Hematopoietic multipotent progenitor cell treated with erythropoietin and hydrocortisone succinate and interleukin-3 and kit ligand, for 6 days (in vitro differentiated cells): Measurements from ENCODE around the gene DNAI2.
"Not testable (repeated sequence)": the region's sequence is repeated elsewhere in the genome, so short reads cannot be mapped to it uniquely, and the experiment has no call there.

Experiments used
- DNase-seq: peaks from one replicate; pipeline ENCODE4 v3.0.0-alpha.2; 2015

Gene DNAI2

GRCh38 chr17:74276541-74277009, 2.5 kb downstream of the DNAI2 start:
- DNase-seq: no peak

GRCh38 chr17:74277935-74278334, 3.9 kb downstream of the DNAI2 start:
- DNase-seq: no peak

- DNase-seq: not testable (repeated sequence)
Observed at GRCh38 chr17:74279617-74280016, 5.6 kb downstream of the DNAI2 start.

GRCh38 chr17:74280093-74280513, 6.1 kb downstream of the DNAI2 start:
- DNase-seq: no peak

GRCh38 chr17:74281799-74282198, 7.8 kb downstream of the DNAI2 start:
- DNase-seq: no peak

GRCh38 chr17:74282274-74282586, 8.2 kb downstream of the DNAI2 start:
- not testable (repeated sequence) for DNase-seq

- peak; percentile 73 for DNase-seq
Observed at GRCh38 chr17:74282587-74283370, 8.7 kb downstream of the DNAI2 start.

GRCh38 chr17:74283371-74283673, 9.3 kb downstream of the DNAI2 start:
- no peak for DNase-seq

- DNase-seq: peak; percentile 75
Observed at GRCh38 chr17:74287031-74287602, 13.1 kb downstream of the DNAI2 start.

- no peak for DNase-seq
Observed at GRCh38 chr17:74288785-74289184, 14.8 kb downstream of the DNAI2 start.

- DNase-seq: no peak
Observed at GRCh38 chr17:74289688-74290087, 15.7 kb downstream of the DNAI2 start.

GRCh38 chr17:74290340-74290739, 16.3 kb downstream of the DNAI2 start:
- DNase-seq: peak; percentile 74

- DNase-seq: no peak
Observed at GRCh38 chr17:74292495-74292894, 18.5 kb downstream of the DNAI2 start.

GRCh38 chr17:74295625-74296547, 21.9 kb downstream of the DNAI2 start:
- peak; percentile 81 for DNase-seq

- DNase-seq: peak; percentile 99
Observed at GRCh38 chr17:74296548-74296936, 22.5 kb downstream of the DNAI2 start.

GRCh38 chr17:74297941-74298340, 23.9 kb downstream of the DNAI2 start:
- DNase-seq: no peak

- DNase-seq: no peak
Observed at GRCh38 chr17:74298778-74299177, 24.7 kb downstream of the DNAI2 start.

- no peak for DNase-seq
Observed at GRCh38 chr17:74299226-74300009, 25.4 kb downstream of the DNAI2 start.

- DNase-seq: no peak
Observed at GRCh38 chr17:74303305-74303704, 29.3 kb downstream of the DNAI2 start.

- no peak for DNase-seq
Observed at GRCh38 chr17:74304184-74304583, 30.1 kb downstream of the DNAI2 start.

- DNase-seq: peak; percentile 49
Observed at GRCh38 chr17:74305865-74306654, 32.0 kb downstream of the DNAI2 start.
